Fibroblast of lung (primary cell): ENCODE data around the gene CUEDC1.

Source experiments
- CTCF ChIP-seq, 2 donors: IDR thresholded peaks in 1 of 2; conservative IDR thresholded peaks in 1 of 2; 1 replicate in 1 of 2; 2 replicates in 1 of 2; pipeline ENCODE4 v1.5.1; 2011 to 2012; ENCODE audit warnings: low read length in 2 of 2, control low read depth in 1 of 2, inconsistent platforms in 1 of 2, low read depth in 1 of 2, mild to moderate bottlenecking in 1 of 2
- EZH2 ChIP-seq: IDR thresholded peaks from 2 replicates; pipeline ENCODE4 v1.5.1; 2012; ENCODE audit warnings: low read length, control low read depth, mild to moderate bottlenecking; ENCODE audit errors: missing control alignments

DNA sequence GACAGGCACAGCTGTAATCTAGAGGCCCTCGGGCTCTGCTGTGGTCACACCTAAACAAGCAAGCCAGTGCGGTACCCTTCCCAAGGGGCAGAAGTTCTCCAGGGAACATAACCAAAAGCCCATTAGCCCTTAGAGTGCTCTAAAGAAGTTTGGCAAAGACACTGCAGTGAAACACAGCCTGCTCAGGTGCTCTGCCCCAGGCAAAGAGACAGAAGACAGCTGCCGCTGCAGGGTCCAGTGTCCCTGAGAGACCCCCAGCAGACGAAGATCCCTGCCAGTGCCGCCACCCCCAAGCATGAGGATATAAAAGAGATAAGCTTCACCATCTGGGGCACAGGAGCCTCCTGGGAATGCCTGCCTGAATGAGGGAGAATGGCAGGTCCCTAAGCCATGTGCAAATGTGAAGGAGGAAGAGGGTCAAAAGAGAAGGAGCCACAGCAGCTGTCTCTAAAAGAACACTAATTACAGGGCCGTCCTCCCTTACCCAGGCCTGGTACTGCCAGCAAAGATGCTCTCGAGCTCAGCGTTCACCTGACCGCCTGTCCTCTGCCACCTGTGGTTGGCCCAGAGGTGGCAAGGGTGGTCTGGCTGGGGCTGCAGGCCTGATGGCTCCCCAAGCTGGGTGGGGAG lies 29.7 kb downstream of the CUEDC1 start:
- TF ChIP-seq CTCF (conservative IDR thresholded peaks at IDR 0.05 in 1 of 2, IDR thresholded peaks at IDR 0.05 in 1 of 2; ENCODE audit: low read depth in 1 of 2, low read length in 2 of 2) (no peak), EZH2 (no peak)
